HEK293 (cell line): ENCODE measurements around the gene NOC4L.
A peak's percentile ranks its signal among the peaks of the same experiment; 100 is the strongest.

Experiments used
- CTCF ChIA-PET: fragments of 350-600 bp; formaldehyde crosslinking; extraction: SDS; loops from one replicate; lab custom pipeline; 2021; ENCODE audit warnings: antibody characterized with exemption; lab: Yijun Ruan, JAX
- POLR2A ChIA-PET: fragments of 300-600 bp; formaldehyde crosslinking; extraction: SDS; loops from one replicate; lab custom pipeline; 2020; ENCODE audit warnings: antibody characterized with exemption, inconsistent platforms; lab: Yijun Ruan, JAX
- H3K27ac ChIP-seq: fragments of 200-500 bp; sonication (Bioruptor generic); 2 replicates; pipeline ENCODE4 v1.5.1; 2014; ENCODE audit warnings: low read depth, low read length, control low read depth, inconsistent platforms; ENCODE audit errors: extremely low read depth
- H3K36me3 ChIP-seq, 2 experiments: fragments of 200-500 bp in 1 of 2; sonication (Bioruptor generic) in 1 of 2; 1 replicate in 1 of 2; 2 replicates in 1 of 2; pipeline ENCODE4 v1.5.1; 2014 to 2017; ENCODE audit warnings: inconsistent platforms in 2 of 2, low read length in 2 of 2; ENCODE audit not compliant: control insufficient read depth in 2 of 2, insufficient read depth in 1 of 2
- H3K4me1 ChIP-seq: fragments of 200-500 bp; sonication (Bioruptor generic); 2 replicates; pipeline ENCODE4 v1.5.1; 2014; ENCODE audit warnings: mild to moderate bottlenecking, low read length, inconsistent platforms; ENCODE audit not compliant: control insufficient read depth, insufficient read depth
- H3K4me3 ChIP-seq: 2 replicates; pipeline ENCODE4 v1.5.1; 2011; ENCODE audit warnings: low read depth, mild to moderate bottlenecking, control low read depth, low read length, moderate library complexity
- H3K9me3 ChIP-seq: fragments of 200-500 bp; sonication (Bioruptor generic); 2 replicates; pipeline ENCODE4 v1.5.1; 2014; ENCODE audit warnings: low read depth, low read length, inconsistent platforms; ENCODE audit not compliant: control insufficient read depth, insufficient read depth
- CTCF ChIP-seq: fragments of 450-650 bp; formaldehyde crosslinking; IDR thresholded peaks from 2 replicates; pipeline ENCODE4 v1.5.1; 2016; ENCODE audit warnings: missing biosample characterization, missing genetic modification characterization
- KLF10 ChIP-seq: fragments of 450-650 bp; IDR thresholded peaks from 2 replicates; pipeline ENCODE4 v1.5.1; 2018; ENCODE audit warnings: missing biosample characterization, mild to moderate bottlenecking, missing genetic modification characterization
- SP2 ChIP-seq: fragments of 450-650 bp; formaldehyde crosslinking; IDR thresholded peaks from 2 replicates; pipeline ENCODE4 v1.5.1; 2016; ENCODE audit warnings: missing biosample characterization, missing genetic modification characterization
- TSHZ1 ChIP-seq: fragments of 450-650 bp; formaldehyde crosslinking; IDR thresholded peaks from 2 replicates; pipeline ENCODE4 v1.5.1; 2016; ENCODE audit warnings: missing biosample characterization, missing genetic modification characterization, borderline replicate concordance
- ZBTB17 ChIP-seq: fragments of 450-650 bp; formaldehyde crosslinking; IDR thresholded peaks from 2 replicates; pipeline ENCODE4 v1.5.1; 2016; ENCODE audit warnings: missing biosample characterization, missing genetic modification characterization
- ZEB2 ChIP-seq: fragments of 450-650 bp; formaldehyde crosslinking; IDR thresholded peaks from 2 replicates; pipeline ENCODE4 v1.5.1; 2016; ENCODE audit warnings: missing biosample characterization, missing genetic modification characterization
- ZNF121 ChIP-seq: fragments of 450-650 bp; formaldehyde crosslinking; IDR thresholded peaks from 2 replicates; pipeline ENCODE4 v1.5.1; 2016; ENCODE audit warnings: missing biosample characterization, missing genetic modification characterization
- ZNF157 ChIP-seq: fragments of 450-650 bp; formaldehyde crosslinking; IDR thresholded peaks from 2 replicates; pipeline ENCODE4 v1.5.1; 2016; ENCODE audit warnings: missing biosample characterization, missing genetic modification characterization
- ZNF366 ChIP-seq: fragments of 450-650 bp; formaldehyde crosslinking; conservative IDR thresholded peaks from 2 replicates; pipeline ENCODE4 v1.5.1; 2016; ENCODE audit warnings: missing biosample characterization, missing genetic modification characterization
- ZNF501 ChIP-seq: fragments of 450-650 bp; formaldehyde crosslinking; IDR thresholded peaks from 2 replicates; pipeline ENCODE4 v1.5.1; 2016; ENCODE audit warnings: missing biosample characterization, missing genetic modification characterization
- ZNF510 ChIP-seq: fragments of 450-650 bp; formaldehyde crosslinking; IDR thresholded peaks from 2 replicates; pipeline ENCODE4 v1.5.1; 2018; ENCODE audit warnings: mild to moderate bottlenecking, missing genetic modification characterization, missing biosample characterization; ENCODE audit not compliant: insufficient replicate concordance
- ZNF548 ChIP-seq: fragments of 450-650 bp; formaldehyde crosslinking; IDR thresholded peaks from 2 replicates; pipeline ENCODE4 v1.5.1; 2016; ENCODE audit warnings: missing biosample characterization, missing genetic modification characterization
- ZNF600 ChIP-seq: fragments of 450-650 bp; formaldehyde crosslinking; IDR thresholded peaks from 2 replicates; pipeline ENCODE4 v1.5.1; 2016; ENCODE audit warnings: missing biosample characterization, missing genetic modification characterization
- ZNF621 ChIP-seq: fragments of 450-650 bp; formaldehyde crosslinking; IDR thresholded peaks from 2 replicates; pipeline ENCODE4 v1.5.1; 2017; ENCODE audit warnings: missing biosample characterization, missing genetic modification characterization
- ZNF624 ChIP-seq: fragments of 450-650 bp; formaldehyde crosslinking; IDR thresholded peaks from 2 replicates; pipeline ENCODE4 v1.5.1; 2017; ENCODE audit warnings: missing biosample characterization, missing genetic modification characterization
- ZNF670 ChIP-seq: fragments of 450-650 bp; formaldehyde crosslinking; IDR thresholded peaks from 2 replicates; pipeline ENCODE4 v1.5.1; 2016; ENCODE audit warnings: missing biosample characterization, missing genetic modification characterization, low read depth
- ZNF677 ChIP-seq: fragments of 450-650 bp; IDR thresholded peaks from 2 replicates; pipeline ENCODE4 v1.5.0; 2018; ENCODE audit warnings: missing biosample characterization, mild to moderate bottlenecking, missing genetic modification characterization, moderate library complexity
- ZNF776 ChIP-seq: fragments of 450-650 bp; formaldehyde crosslinking; IDR thresholded peaks from 2 replicates; pipeline ENCODE4 v1.5.0; 2017; ENCODE audit warnings: missing biosample characterization, missing genetic modification characterization, borderline replicate concordance
- ZNF843 ChIP-seq: fragments of 450-650 bp; formaldehyde crosslinking; IDR thresholded peaks from 2 replicates; pipeline ENCODE4 v1.5.1; 2016; ENCODE audit warnings: missing biosample characterization, missing genetic modification characterization
- ZXDB ChIP-seq: fragments of 450-650 bp; formaldehyde crosslinking; IDR thresholded peaks from 2 replicates; pipeline ENCODE4 v1.5.1; 2016; ENCODE audit warnings: missing biosample characterization, missing genetic modification characterization
- TF ChIP-seq, protein P1 (sequence below): fragments of 450-650 bp; formaldehyde crosslinking; IDR thresholded peaks from 2 replicates; pipeline ENCODE4 v1.5.1; 2016; ENCODE audit warnings: missing biosample characterization, missing genetic modification characterization, borderline replicate concordance

NOC4L gene

DNA sequence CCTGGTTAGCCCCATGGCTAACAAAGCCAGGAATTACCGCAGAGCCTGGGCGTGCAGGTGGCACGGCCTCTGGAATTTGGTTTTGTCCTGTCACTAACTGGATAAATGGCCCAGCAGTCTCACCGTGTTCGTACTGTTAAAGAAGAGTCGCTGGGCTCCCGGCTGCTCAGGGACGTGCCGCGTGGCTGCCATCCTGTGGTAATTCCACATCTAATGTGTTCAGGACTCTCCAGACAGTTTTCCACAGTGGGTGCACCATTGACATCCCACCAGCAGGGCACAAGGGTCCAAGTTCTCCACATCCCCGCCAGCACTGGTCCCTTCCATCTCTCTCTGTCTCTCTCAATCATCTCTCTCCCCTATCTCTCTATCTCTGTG, 19.6 kb downstream of the NOC4L start:
- Histone ChIP-seq H3K36me3 (no peaks in the 10 kb centered on the region), H3K27ac (no peak overlapping the region), H3K4me1 (peaks cover 8% of the 10 kb centered on the region; the same call in 1 of the 2 replicates), H3K9me3 (no peaks in the 10 kb centered on the region), H3K4me3 (no peak overlapping the region)
- TF ChIP-seq CTCF (tag by site-specific recombination) (peak; percentile 73), ZNF510 (tag by site-specific recombination) (no peak), ZNF157 (tag by site-specific recombination) (no peak), ZNF600 (peak; percentile 43; the same call in 1 of the 2 replicates), ZXDB (tag by site-specific recombination) (no peak)
- ChIA-PET CTCF (interaction anchor here (1.8 to 3.2 kb wide), 2 partner anchors 10 to 251 kb away, joined by 5 to 13 read pairs; no protein-coding TSS in a partner anchor), POLR2A (no interaction called here)

DNA sequence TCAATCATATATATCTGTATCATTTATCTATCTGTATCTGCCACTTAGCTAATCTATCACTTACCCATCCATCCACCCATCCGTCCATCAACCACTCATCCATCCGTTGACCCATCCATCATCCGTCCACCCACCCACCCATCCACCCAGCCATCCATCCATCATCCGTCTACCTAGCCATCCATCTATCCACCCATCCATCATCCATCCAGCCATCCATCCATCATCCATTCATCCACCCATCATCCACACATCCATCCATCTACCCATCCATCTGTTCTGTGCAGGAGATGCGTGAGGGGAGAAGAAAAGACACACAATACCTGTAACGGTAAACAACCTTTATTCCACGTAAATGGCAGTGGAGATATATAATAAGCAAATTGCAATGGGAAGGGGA, 20.2 kb downstream of the NOC4L start:
- POLR2A ChIA-PET: no interaction called here
- Histone ChIP-seq H3K4me3 (no peak overlapping the region), H3K27ac (no peak overlapping the region), H3K36me3 (no peaks in the 10 kb centered on the region), H3K9me3 (no peaks in the 10 kb centered on the region), H3K4me1 (peaks cover 8% of the 10 kb centered on the region; the same call in 1 of the 2 replicates)
- CTCF ChIA-PET: interaction anchor here (0.6 to 1.8 kb wide), 2 partner anchors 250 to 281 kb away, joined by 4 to 5 read pairs; no protein-coding TSS in a partner anchor
- TF ChIP-seq ZNF501 (tag by site-specific recombination): no peak
- no peak for TF ChIP-seq ZNF843 (tag by site-specific recombination)
- peak; percentile 72 for TF ChIP-seq ZBTB17
- TF ChIP-seq ZNF366 (tag by site-specific recombination): peak; percentile 89
- TF ChIP-seq ZEB2 (tag by site-specific recombination): 0 out of 2 replicates have a peak, but pooled peaks have one; percentile 8
- TF ChIP-seq SP2 (tag by site-specific recombination): peak; percentile 22; the same call in 1 of the 2 replicates
- no peak for TF ChIP-seq ZNF776 (tag by site-specific recombination)
- TF ChIP-seq ZNF624: no peak
- TF ChIP-seq ZNF677: no peak
- no peak for TF ChIP-seq ZNF621
- TF ChIP-seq TSHZ1 (tag by site-specific recombination): peak; percentile 89
- 0 out of 2 replicates have a peak, but pooled peaks have one; percentile 38 for TF ChIP-seq ZNF670 (tag by site-specific recombination)
- no peak for TF ChIP-seq KLF10 (tag by site-specific recombination)
- TF ChIP-seq, protein P1, sequence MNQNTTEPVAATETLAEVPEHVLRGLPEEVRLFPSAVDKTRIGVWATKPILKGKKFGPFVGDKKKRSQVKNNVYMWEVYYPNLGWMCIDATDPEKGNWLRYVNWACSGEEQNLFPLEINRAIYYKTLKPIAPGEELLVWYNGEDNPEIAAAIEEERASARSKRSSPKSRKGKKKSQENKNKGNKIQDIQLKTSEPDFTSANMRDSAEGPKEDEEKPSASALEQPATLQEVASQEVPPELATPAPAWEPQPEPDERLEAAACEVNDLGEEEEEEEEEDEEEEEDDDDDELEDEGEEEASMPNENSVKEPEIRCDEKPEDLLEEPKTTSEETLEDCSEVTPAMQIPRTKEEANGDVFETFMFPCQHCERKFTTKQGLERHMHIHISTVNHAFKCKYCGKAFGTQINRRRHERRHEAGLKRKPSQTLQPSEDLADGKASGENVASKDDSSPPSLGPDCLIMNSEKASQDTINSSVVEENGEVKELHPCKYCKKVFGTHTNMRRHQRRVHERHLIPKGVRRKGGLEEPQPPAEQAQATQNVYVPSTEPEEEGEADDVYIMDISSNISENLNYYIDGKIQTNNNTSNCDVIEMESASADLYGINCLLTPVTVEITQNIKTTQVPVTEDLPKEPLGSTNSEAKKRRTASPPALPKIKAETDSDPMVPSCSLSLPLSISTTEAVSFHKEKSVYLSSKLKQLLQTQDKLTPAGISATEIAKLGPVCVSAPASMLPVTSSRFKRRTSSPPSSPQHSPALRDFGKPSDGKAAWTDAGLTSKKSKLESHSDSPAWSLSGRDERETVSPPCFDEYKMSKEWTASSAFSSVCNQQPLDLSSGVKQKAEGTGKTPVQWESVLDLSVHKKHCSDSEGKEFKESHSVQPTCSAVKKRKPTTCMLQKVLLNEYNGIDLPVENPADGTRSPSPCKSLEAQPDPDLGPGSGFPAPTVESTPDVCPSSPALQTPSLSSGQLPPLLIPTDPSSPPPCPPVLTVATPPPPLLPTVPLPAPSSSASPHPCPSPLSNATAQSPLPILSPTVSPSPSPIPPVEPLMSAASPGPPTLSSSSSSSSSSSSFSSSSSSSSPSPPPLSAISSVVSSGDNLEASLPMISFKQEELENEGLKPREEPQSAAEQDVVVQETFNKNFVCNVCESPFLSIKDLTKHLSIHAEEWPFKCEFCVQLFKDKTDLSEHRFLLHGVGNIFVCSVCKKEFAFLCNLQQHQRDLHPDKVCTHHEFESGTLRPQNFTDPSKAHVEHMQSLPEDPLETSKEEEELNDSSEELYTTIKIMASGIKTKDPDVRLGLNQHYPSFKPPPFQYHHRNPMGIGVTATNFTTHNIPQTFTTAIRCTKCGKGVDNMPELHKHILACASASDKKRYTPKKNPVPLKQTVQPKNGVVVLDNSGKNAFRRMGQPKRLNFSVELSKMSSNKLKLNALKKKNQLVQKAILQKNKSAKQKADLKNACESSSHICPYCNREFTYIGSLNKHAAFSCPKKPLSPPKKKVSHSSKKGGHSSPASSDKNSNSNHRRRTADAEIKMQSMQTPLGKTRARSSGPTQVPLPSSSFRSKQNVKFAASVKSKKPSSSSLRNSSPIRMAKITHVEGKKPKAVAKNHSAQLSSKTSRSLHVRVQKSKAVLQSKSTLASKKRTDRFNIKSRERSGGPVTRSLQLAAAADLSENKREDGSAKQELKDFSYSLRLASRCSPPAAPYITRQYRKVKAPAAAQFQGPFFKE (tag by site-specific recombination): no peak
- TF ChIP-seq ZNF548 (tag by site-specific recombination): no peak
- TF ChIP-seq ZNF121 (tag by site-specific recombination): no peak
